Sciatic nerve (tissue), 2 donors: ENCODE results near the gene FGF6. TPM values are rescaled to one million over a fixed set of nuclear protein-coding genes. Genes with fewer than 3 reads are reported as not detected.
A peak's percentile ranks its signal among the peaks of the same experiment; 100 is the strongest.

Experiments used
- ATAC-seq: fragments of 200-7000 bp; cut with Tn5 transposase; one replicate; pipeline ENCODE4 v1.9.1; 2020; ENCODE audit warnings: mild to moderate bottlenecking, moderate library complexity
- DNase-seq: peaks from one replicate; pipeline ENCODE4 v3.0.0-alpha.2; 2020; ENCODE audit warnings: low spot score
- intact Hi-C: fragments of 100-400 bp; cut with DNase I; formaldehyde crosslinking; loops from one replicate; pipeline ENCODE4 v1.14.2; 2022
- total RNA-seq: library from RNA; stranded (reverse); fragmentation: NEBNext Ultra II Directional; extraction: Animal tissue kit (Norgen Biotek cat#: 25700); gene quantifications from one replicate; pipeline ENCODE4 v1.2.1, GENCODE V29; 2021
- donor health status: DM: no; HTN: no; CAD: no.
- donor health status: DM: no; HTN: no; CAD: no.

Gene FGF6
- total RNA-seq, 1 donor from 2014 or later: not detected

GRCh38 chr12:4448943-4449850, 3.6 kb upstream of the FGF6 start:
- intact Hi-C loops: no loop called here
- no peak for DNase-seq
- no peak for ATAC-seq

- DNase-seq (no peak), ATAC-seq (no peak)
- intact Hi-C loops: no loop called here
Measured at GRCh38 chr12:4448371-4448940, 2.8 kb upstream of the FGF6 start.

GRCh38 chr12:4447151-4447550, 1.5 kb upstream of the FGF6 start:
- intact Hi-C loops: no loop called here
- ATAC-seq (no peak), DNase-seq (no peak)

GRCh38 chr12:4446335-4446734, 720 bp upstream of the FGF6 start:
- no peak for ATAC-seq
- no peak for DNase-seq
- intact Hi-C loops: no loop called here

GRCh38 chr12:4444031-4444430, 1.6 kb downstream of the FGF6 start:
- no peak for DNase-seq
- intact Hi-C loops: no loop called here
- ATAC-seq: no peak

- intact Hi-C loops: no loop called here
Measured at GRCh38 chr12:4443616-4444015, 2.0 kb downstream of the FGF6 start.

GRCh38 chr12:4441355-4442335, 4.0 kb downstream of the FGF6 start:
- intact Hi-C loops: no loop called here
- DNase-seq (peak; percentile 15), ATAC-seq (no peak)

More at GRCh38 chr12:4443616-4444015, 2.0 kb downstream of the FGF6 start:
- DNase-seq: no peak
- ATAC-seq: no peak

GRCh38 chr12:4440187-4440941, 5.3 kb downstream of the FGF6 start:
- intact Hi-C loops: no loop called here
- DNase-seq (no peak), ATAC-seq (no peak)

GRCh38 chr12:4439736-4440135, 5.9 kb downstream of the FGF6 start:
- intact Hi-C loops: no loop called here
- DNase-seq (no peak), ATAC-seq (no peak)

GRCh38 chr12:4438834-4439596, 6.6 kb downstream of the FGF6 start:
- no peak for DNase-seq
- ATAC-seq: no peak
- intact Hi-C loops: no loop called here

GRCh38 chr12:4435537-4435936, 10.1 kb downstream of the FGF6 start:
- DNase-seq (no peak), ATAC-seq (no peak)
- intact Hi-C loops: no loop called here

- DNase-seq (no peak), ATAC-seq (no peak)
- intact Hi-C loops: no loop called here
Measured at GRCh38 chr12:4434706-4435425, 10.7 kb downstream of the FGF6 start.

GRCh38 chr12:4434301-4434700, 11.3 kb downstream of the FGF6 start:
- DNase-seq: no peak
- intact Hi-C loops: no loop called here
- ATAC-seq: no peak

- ATAC-seq: no peak
- DNase-seq: no peak
- intact Hi-C loops: no loop called here
Measured at GRCh38 chr12:4433745-4434058, 11.9 kb downstream of the FGF6 start.

GRCh38 chr12:4432878-4433744, 12.5 kb downstream of the FGF6 start:
- intact Hi-C loops: no loop called here
- DNase-seq: no peak
- no peak for ATAC-seq

GRCh38 chr12:4431866-4432265, 13.7 kb downstream of the FGF6 start:
- ATAC-seq (no peak), DNase-seq (no peak)
- intact Hi-C loops: no loop called here

- no peak for DNase-seq
- intact Hi-C loops: no loop called here
- no peak for ATAC-seq
Measured at GRCh38 chr12:4431436-4431835, 14.2 kb downstream of the FGF6 start.
